Brain microvascular endothelial cell (primary cell): Measurements from ENCODE around the gene FAF1.

Source experiments
- DNase-seq: peaks from one replicate; pipeline ENCODE4 v3.0.0-alpha.2; 2020
- H3K27ac ChIP-seq: fragments of 250-450 bp; sonication (Bioruptor Pico); 2 replicates; pipeline ENCODE4 v1.5.1; 2020; ENCODE audit warnings: mild to moderate bottlenecking, moderate library complexity
- H3K27me3 ChIP-seq: fragments of 250-450 bp; sonication (Bioruptor Pico); replicated peaks from 2 replicates; pipeline ENCODE4 v1.5.1; 2020; ENCODE audit warnings: mild to moderate bottlenecking
- H3K36me3 ChIP-seq: fragments of 250-450 bp; sonication (Bioruptor Pico); replicated peaks from 2 replicates; pipeline ENCODE4 v1.5.1; 2020; ENCODE audit warnings: mild to moderate bottlenecking
- H3K4me3 ChIP-seq: 2 replicates; pipeline ENCODE4 v1.5.1; 2011; ENCODE audit warnings: low read depth, mild to moderate bottlenecking, control low read depth, low read length, moderate library complexity
- in situ Hi-C: cut with HindIII; loops from 2 replicates; pipeline ENCODE4 v1.10.0; 2017; ENCODE audit warnings: low sequenced_read_pairs, low pct_ligation_motif_present
- TF ChIP-seq, protein P1 (sequence below): IDR thresholded peaks from 2 replicates; pipeline ENCODE4 v1.5.1; 2011; ENCODE audit warnings: low read depth, mild to moderate bottlenecking, moderate library complexity, low read length, control low read depth, inconsistent platforms; ENCODE audit errors: missing control alignments

The FAF1 gene

GRCh38 chr1:50503515-50503914 is 456.6 kb downstream of the FAF1 start:
- TF ChIP-seq, protein P1, sequence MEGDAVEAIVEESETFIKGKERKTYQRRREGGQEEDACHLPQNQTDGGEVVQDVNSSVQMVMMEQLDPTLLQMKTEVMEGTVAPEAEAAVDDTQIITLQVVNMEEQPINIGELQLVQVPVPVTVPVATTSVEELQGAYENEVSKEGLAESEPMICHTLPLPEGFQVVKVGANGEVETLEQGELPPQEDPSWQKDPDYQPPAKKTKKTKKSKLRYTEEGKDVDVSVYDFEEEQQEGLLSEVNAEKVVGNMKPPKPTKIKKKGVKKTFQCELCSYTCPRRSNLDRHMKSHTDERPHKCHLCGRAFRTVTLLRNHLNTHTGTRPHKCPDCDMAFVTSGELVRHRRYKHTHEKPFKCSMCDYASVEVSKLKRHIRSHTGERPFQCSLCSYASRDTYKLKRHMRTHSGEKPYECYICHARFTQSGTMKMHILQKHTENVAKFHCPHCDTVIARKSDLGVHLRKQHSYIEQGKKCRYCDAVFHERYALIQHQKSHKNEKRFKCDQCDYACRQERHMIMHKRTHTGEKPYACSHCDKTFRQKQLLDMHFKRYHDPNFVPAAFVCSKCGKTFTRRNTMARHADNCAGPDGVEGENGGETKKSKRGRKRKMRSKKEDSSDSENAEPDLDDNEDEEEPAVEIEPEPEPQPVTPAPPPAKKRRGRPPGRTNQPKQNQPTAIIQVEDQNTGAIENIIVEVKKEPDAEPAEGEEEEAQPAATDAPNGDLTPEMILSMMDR: no peak
- in situ Hi-C loops: no loop called here
- H3K36me3 ChIP-seq: no peaks in the 10 kb centered on the region
- H3K4me3 ChIP-seq: no peak overlapping the region
- no peak overlapping the region for H3K27ac ChIP-seq
- no peak for DNase-seq
- H3K27me3 ChIP-seq: no peaks in the 10 kb centered on the region

DNA sequence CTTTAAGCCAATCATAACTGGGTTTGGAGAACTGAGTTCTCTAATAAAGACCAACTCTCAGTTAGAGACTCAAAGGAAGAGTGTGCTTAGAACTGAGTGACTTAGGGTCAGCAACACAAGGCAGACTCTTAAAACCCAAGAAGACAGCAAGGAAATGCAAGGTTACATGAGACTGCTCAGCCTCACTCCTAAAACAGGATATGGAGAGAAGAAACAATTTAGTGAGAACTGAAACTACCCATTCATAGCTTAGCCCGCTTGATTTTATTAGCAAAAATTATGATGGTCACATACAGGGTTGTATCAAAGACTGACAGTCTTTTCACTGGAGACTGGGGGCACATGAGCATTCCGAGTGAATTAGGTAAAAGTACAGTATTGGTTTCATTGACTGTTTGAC is 457.9 kb downstream of the FAF1 start:
- in situ Hi-C loops: no loop called here
- no peak overlapping the region for H3K27ac ChIP-seq

GRCh38 chr1:50497007-50497406 is 463.1 kb downstream of the FAF1 start:
- Histone ChIP-seq H3K4me3 (no peak overlapping the region), H3K27me3 (no peaks in the 10 kb centered on the region), H3K36me3 (no peaks in the 10 kb centered on the region), H3K27ac (no peak overlapping the region)
- no peak for DNase-seq
- in situ Hi-C loops: no loop called here
- TF ChIP-seq, protein P1: no peak

More for the DNA sequence above, 457.9 kb downstream of the FAF1 start:
- H3K36me3 ChIP-seq: no peaks in the 10 kb centered on the region
- H3K4me3 ChIP-seq: no peak overlapping the region
- DNase-seq: no peak
- H3K27me3 ChIP-seq: no peaks in the 10 kb centered on the region
- TF ChIP-seq, protein P1: no peak

- DNase-seq: no peak
- in situ Hi-C loops: no loop called here
- no peak overlapping the region for H3K4me3 ChIP-seq
- no peaks in the 10 kb centered on the region for H3K36me3 ChIP-seq
- no peaks in the 10 kb centered on the region for H3K27me3 ChIP-seq
- no peak overlapping the region for H3K27ac ChIP-seq
- TF ChIP-seq, protein P1: no peak
Measured at GRCh38 chr1:50493710-50494109, 466.4 kb downstream of the FAF1 start.

DNA sequence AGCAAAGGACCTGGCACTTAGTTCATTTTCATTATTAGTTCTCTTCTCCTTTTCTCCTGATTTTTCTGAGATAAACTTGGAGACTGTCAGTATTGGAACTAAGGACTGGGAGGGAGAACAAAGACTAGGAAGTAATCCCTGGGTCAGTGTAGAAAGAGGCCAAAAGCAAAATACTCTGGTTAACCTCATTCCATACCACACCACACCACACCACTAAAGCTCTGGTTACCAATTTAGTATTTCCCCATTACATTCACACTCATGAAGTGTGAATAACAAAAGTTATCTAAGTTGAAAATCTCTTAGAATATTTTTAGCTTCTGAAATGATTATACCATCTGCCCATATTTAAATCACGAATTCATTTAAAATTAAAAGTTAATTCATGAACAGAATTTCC is 467.9 kb downstream of the FAF1 start:
- Histone ChIP-seq H3K36me3 (no peaks in the 10 kb centered on the region), H3K4me3 (no peak overlapping the region), H3K27me3 (no peaks in the 10 kb centered on the region), H3K27ac (no peak overlapping the region)
- TF ChIP-seq, protein P1: no peak
- in situ Hi-C loops: no loop called here
- DNase-seq: no peak

GRCh38 chr1:50491142-50491541 is 468.9 kb downstream of the FAF1 start:
- Histone ChIP-seq H3K27me3 (no peaks in the 10 kb centered on the region), H3K4me3 (no peak overlapping the region), H3K36me3 (no peaks in the 10 kb centered on the region), H3K27ac (no peak overlapping the region)
- in situ Hi-C loops: no loop called here
- DNase-seq: no peak
- TF ChIP-seq, protein P1: no peak
